GM10266 (cell line): ENCODE results near the gene BCKDK.
A peak's percentile ranks its signal among the peaks of the same experiment; 100 is the strongest.
"Not testable (repeated sequence)": the region's sequence is repeated elsewhere in the genome, so short reads cannot be mapped to it uniquely, and the experiment has no call there.

Source experiments
- DNase-seq: peaks from one replicate; pipeline ENCODE4 v3.0.0; 2012; ENCODE audit errors: extremely low spot score
- TF ChIP-seq, protein P1 (sequence below): IDR thresholded peaks from 2 replicates; pipeline ENCODE4 v1.5.1; 2012; ENCODE audit warnings: mild to moderate bottlenecking, low read depth; ENCODE audit not compliant: control insufficient read depth, insufficient read depth; ENCODE audit errors: missing control alignments

Gene BCKDK

DNA sequence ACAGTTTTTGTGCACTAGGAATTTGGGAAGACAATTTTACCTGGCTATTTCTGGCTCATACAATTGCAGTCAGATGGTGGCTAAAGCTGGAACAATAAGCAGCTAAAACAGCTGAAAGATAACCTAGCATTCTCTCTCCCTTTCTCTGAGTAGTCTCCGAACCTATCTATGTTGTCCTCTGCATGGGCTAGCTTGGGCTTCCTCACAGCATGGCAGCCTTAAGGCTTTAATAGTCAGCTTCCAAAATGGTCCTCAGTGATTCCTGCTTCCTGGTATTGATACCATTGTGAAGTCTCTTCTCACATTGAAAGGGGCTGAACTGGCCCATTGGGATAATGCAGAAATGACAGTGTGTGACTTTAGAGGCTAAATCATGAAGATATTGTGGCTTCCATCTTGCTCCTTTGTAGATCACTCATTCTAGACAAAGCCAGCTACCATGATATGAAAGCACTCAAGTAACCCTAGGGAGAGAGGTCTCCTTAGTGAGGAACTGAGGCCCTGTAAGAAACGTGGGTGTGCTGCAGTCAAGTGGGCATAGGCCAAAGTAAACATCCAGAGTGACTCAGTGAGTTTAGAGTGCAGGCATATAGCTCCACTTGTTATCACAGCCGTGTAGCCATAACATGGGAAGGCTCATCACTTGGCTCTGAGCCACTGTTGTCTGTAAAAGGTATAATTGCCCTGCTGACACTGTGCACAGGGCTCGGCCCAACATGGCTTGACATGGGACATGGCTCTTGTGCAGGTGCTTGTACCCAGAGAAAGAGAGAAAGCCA is 8.1 kb upstream of the BCKDK start:
- no peak for DNase-seq
- TF ChIP-seq, protein P1, sequence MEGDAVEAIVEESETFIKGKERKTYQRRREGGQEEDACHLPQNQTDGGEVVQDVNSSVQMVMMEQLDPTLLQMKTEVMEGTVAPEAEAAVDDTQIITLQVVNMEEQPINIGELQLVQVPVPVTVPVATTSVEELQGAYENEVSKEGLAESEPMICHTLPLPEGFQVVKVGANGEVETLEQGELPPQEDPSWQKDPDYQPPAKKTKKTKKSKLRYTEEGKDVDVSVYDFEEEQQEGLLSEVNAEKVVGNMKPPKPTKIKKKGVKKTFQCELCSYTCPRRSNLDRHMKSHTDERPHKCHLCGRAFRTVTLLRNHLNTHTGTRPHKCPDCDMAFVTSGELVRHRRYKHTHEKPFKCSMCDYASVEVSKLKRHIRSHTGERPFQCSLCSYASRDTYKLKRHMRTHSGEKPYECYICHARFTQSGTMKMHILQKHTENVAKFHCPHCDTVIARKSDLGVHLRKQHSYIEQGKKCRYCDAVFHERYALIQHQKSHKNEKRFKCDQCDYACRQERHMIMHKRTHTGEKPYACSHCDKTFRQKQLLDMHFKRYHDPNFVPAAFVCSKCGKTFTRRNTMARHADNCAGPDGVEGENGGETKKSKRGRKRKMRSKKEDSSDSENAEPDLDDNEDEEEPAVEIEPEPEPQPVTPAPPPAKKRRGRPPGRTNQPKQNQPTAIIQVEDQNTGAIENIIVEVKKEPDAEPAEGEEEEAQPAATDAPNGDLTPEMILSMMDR, result no peak

DNA sequence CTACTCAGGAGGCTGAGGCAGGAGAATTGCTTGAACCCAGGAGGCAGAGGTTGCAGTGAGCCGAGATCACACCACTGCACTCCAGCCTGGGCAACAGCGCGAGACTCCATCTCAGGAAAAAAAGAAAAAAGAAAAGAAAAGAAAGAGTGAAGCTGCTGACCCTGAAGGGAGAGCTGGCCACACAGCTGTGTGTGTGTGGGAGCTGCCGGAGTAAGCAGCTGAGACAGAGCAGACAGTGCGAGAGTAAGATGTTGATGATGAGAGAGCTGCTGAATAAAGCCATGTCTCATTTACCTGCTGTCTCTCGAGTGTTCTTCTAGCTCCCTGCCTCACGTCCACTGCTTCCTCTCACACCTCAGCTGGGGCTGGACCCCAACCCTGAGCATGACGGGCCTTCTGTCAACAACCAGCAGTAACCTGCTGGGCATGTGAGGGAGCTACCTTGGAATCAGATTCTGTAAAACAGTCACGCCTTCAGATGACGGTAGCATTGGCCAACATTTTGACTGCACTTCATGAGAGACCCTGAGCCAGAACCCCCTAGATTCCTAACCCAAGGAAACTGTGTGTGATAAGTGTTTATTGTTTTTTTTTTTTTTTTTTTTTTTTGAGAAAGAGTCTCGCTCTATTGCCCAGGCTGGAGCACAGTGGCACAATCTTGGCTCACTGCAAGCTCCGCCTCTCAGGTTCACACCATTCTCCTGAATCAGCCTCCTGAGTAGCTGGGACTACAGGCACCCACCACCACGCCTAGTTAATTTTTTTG is 7.1 kb upstream of the BCKDK start:
- not testable (repeated sequence) for DNase-seq

GRCh38 chr16:31105677-31106213 is 2.4 kb upstream of the BCKDK start:
- TF ChIP-seq, protein P1, result peak; percentile 79
- peak; percentile 90 for DNase-seq

GRCh38 chr16:31106509-31107464 is 1.4 kb upstream of the BCKDK start:
- TF ChIP-seq, protein P1, result no peak
- DNase-seq, result no peak

DNA sequence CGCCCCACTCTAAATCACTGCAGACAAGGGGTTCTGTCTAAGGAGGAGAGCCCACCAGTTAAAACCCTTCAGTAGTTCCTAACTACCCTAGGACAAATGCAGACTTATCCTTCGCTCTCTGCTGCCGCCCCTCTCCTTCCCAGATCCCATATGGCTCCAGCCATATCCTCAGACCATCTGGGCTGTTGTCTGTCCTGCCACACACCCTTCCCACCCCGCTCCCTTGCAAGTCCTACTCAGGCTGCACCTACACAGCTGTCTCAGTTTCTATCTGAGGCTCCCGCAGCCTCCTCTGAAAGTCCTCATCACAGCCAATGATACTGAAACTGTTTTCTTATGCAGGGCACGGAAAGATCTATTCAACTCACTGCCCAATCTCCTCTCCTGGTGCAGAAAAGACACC is 720 bp upstream of the BCKDK start:
- DNase-seq, result peak; percentile 82

DNA sequence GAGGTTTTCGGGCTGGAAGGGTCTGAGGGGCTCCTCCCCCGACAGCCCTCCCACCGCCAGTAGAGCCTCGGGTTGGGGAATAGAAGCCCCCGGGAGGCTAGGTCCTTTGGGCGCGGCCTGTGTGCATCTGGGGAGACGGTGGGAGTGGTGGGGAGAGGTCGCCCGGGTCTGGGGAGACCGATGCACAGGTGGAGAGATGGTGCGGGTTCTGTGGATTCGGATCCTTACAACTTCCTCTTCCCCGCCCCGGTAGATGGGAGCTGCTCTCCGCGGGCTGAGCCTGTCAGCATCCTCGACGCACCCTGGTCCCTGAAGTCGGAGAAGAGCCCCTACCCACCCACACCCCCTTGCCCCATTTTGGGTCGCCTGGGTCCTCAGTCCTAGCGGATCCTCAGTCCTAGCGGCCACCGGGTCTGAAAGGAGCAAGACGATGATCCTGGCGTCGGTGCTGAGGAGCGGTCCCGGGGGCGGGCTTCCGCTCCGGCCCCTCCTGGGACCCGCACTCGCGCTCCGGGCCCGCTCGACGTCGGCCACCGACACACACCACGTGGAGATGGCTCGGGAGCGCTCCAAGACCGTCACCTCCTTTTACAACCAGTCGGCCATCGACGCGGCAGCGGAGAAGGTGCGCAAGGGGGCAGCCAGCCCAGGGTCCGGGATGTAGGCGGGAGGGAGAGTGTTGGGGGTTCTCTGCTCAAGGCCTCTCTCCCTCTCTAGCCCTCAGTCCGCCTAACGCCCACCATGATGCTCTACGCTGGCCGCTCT is 790 bp downstream of the BCKDK start:
- TF ChIP-seq, protein P1, result no peak
- DNase-seq, result no peak

More for the DNA sequence above, 720 bp upstream of the BCKDK start:
- TF ChIP-seq, protein P1, result no peak

- no peak for DNase-seq
Measured at GRCh38 chr16:31109622-31110021, 1.4 kb downstream of the BCKDK start.

More at GRCh38 chr16:31109622-31110021, 1.4 kb downstream of the BCKDK start:
- TF ChIP-seq, protein P1, result no peak
